Amygdala (tissue), 56 donors: ENCODE measurements around the gene WNT16.
"Not testable (repeated sequence)": the region's sequence is repeated elsewhere in the genome, so short reads cannot be mapped to it uniquely, and the experiment has no call there.

Experiments used
- DNase-seq, 56 donors: peaks; one replicate each; lab custom pipeline; 2025; lab: John Stamatoyannopoulos, UW

The WNT16 gene, protein sequence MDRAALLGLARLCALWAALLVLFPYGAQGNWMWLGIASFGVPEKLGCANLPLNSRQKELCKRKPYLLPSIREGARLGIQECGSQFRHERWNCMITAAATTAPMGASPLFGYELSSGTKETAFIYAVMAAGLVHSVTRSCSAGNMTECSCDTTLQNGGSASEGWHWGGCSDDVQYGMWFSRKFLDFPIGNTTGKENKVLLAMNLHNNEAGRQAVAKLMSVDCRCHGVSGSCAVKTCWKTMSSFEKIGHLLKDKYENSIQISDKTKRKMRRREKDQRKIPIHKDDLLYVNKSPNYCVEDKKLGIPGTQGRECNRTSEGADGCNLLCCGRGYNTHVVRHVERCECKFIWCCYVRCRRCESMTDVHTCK

DNA sequence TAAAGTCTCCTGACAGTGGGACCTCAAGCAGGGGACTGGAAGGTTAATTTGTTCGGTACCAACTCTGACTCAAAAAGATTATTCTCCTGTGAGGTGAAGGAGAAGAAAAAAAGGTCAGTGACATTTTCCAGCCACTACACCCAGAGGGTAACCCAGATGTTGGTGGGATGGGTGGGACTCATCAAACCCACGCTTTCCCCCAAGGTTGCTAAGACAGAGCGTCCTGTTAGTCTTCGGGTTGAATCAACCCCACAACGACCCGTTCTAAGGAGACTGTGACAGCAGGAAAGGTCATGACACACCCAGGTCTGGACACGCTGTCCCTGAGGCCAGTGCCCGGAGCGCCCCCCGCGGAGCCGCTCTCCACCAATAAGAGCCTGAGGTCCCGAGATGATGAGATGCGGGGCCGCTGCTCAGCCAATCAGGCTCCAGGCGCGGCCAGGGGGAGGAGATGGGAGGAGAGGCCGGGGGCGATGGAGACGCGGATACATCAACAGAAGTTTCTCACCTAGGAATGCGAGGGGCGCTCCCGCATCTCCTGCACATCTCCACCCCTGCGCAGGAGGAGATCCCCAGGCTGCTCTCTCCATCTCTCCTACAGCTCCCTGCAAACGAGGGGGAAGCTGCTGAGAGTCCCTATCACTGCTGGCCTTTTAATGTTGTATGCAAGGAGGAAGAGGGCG is at the start of gene WNT16:
Gene WNT16 (plus strand): TSS at position 493 of the 683 bp plus-strand sequence. CDS start 293 bp downstream, outside the sequence.
- DNase-seq = peak in 11 of 56 donors; percentile 1 to 42 (median 12)

DNA sequence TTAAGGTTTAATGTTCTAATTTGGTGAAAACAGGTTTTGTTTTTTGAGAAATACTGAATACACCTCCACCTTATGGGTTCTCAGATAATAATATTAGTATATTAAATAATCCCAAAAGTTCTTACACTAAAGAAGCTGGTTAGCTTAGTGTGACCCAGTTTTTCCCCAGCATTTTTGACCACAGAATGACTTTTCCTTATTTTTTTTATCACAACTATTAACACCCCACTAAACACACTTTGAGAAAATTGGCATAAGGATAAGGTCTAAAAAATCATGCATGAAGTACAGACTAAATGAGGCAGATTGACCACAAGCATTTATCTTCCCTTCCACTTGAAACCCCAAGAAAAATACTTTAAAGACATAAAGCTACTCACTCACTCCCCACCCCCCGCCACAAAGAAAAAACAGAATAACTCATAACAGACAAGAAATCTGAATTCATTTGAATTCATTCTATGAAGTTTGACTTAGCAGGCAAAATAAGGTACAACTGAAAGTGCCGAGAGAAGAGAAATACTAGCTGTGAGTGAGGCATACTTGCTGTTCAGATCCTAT is 49.7 kb upstream of the WNT16 start:
- DNase-seq = no peak

DNA sequence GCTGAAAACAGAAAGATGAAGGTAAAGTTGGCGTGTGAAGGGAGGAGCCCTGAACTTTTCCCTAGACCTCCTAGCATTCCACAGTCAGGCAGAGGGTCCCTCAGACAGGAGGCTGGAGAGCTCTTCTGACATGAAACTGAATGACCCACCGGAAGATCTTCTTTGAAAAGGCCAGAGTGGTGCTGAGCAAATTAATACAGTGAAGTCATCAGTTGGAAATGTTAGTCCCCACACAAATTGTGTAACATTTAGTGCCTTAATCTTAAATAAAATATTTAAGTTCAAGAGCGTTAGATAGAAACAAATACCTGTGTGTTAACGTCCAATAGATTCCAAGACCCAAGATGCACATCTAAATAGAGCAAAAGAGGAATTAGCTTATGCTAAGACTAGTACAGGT is 49.0 kb upstream of the WNT16 start:
- no peak for DNase-seq

DNA sequence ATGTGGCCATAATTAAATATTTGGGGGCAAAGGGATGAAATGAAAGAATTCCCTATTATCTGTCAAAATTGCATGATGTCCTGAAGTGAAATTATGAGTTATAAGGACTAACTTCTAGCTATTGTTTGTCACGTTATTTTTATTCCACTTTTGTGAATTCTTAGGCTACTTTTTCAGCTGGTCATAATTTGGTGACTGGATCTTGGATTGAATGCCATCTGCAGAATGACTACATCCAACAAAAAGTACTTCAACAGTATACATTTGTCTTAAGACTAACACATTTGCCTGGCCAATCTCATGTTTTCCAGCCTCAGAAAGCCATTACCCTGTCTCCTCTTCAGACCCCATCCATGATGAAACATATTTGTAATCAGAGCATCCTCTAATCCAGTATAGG is 48.1 kb upstream of the WNT16 start:
- DNase-seq = no peak

DNA sequence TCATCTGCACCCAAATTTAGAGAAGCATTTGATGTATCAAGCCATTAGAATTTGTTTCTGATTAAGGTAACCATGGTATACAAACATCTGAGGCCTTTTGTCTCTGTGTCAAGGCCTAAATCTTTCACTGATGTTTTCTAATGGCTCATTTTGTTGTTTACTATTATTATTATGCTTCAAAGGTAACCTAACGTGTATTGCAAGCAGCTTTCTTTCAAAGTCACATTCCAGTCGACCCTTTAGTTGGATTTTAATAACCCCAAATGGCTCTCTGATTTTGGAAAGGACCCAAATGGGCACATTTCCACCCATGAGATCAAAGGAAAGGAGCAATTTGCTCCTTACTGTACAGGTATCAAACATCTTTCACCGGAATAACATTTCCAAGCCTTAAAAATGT is 46.7 kb upstream of the WNT16 start:
- no peak for DNase-seq

DNA sequence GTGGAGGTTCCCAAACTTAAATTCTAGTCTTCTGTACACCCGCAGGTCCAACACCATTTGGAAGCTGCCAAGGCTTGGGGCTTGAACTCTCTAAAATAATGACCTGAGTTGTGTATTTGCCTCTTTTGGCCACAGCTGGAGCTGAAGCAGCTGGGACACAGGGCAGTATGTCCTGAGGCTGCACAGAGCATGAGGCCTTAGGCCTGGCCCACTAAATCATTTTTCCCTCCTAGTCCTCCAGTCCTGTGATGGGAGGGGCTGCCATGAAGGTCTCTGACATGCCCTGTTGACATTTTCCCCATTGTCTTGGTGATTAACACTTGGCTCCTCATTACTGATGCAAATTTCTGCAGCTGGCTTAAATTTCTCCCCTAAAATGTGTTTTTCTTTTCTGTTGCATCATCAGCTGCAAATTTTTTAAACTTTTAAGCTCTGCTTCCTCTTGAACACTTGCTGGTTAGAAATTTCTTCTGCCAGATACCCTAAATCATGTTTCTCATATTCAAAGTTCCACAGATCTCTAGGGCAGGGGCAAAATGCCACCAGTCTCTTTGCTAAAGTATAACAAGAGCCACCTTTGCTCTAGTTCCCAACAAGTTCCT is 43.6 kb upstream of the WNT16 start:
- DNase-seq = no peak

DNA sequence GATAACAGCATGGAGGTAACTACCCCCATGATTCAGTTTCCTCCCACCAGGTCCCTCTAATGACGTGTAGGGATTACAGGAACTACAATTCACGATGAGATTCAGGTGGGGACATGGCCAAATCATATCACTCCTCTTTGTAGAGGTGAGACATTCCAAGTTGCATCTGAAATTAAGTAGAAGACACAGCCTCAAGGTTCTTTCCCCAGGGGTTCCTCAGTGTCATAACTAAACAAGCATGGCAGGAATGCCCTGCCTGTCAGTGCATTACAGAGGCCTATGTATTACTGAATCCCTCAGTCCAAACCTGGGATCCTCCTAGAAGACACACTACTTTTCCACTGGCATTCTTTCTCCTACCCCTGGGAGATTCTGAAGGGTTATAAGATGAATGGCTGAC is 42.6 kb upstream of the WNT16 start:
- no peak for DNase-seq

DNA sequence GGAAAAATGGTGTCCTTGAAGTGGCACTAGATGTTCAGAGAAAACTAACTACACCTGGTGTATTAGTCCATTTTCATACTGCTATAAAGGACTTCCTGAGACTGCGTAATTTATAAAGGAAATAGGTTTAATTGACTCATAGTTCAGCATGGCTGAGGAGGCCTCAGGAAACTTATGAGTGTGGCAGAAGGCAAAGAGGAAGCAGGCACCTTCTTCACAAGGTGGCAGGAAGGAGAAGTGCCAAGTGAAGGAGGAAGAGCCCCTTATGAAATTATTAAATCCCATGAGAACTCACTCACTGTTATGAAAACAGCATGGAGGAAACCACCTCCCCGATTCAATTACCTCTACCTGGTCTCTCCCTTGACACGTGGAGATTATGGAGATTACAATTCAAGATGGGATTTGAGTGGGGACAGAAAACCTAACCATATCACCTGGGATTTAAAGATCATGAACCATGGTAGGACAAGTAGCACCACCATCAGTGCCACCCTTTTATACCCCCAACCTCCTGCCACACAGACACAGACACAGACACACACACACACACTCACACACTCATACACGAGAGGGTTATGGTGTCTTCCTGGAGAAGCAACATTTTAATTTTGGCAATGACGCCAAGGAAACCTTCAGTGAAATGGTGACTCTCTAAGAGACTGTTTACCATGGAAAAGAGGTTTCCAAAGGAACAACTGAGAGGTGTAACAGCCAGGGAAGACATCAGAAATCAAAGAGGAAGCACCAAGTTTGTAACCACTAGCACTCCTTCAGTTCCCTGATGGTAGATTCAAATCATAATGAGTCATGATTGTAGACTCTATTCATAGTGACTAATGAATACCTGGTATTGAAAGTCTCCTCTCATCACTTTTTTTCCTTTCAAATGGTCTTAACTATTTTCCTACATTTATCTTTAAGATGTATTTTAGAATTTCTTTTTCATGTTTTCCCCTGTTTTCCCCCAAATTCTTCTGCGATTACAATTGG is 41.8 kb upstream of the WNT16 start:
- DNase-seq = no peak

DNA sequence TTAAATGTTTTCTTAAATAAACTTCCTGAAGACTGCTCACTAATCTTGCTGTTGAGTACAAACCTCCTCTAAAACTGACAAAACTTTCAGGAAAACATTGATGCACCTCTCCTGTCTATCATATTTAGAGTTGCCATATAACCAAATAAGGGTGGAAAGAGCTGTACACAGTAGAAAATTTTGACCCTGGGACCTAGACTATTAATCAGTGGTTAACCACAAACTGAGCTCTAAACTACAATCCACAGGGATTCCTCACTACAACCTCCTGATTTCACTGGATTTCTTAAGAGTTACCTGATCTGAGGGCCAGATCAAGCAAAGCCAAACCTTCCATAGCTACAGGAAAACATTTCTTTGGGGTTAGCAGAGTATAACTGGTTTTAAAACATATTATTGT is 39.9 kb upstream of the WNT16 start:
- DNase-seq = no peak

DNA sequence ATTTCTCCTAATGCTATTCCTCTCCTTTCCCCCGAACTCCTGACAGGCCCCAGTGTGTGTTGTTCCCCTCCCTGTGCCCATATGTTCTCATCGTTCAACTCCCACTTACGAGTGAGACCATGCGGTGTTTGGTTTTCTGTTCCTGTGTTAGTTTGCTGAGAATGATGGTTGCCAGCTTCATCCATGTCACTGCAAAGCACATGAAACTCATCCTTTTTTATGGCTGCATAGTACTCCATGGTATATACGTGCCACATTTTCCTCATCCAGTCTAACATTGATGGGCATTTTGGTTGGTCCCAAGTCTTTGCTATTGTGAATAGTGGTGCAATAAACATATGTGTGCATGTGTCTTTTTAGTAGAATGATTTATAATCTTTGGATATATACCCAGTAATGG is 38.9 kb upstream of the WNT16 start:
- DNase-seq = not testable (repeated sequence)

DNA sequence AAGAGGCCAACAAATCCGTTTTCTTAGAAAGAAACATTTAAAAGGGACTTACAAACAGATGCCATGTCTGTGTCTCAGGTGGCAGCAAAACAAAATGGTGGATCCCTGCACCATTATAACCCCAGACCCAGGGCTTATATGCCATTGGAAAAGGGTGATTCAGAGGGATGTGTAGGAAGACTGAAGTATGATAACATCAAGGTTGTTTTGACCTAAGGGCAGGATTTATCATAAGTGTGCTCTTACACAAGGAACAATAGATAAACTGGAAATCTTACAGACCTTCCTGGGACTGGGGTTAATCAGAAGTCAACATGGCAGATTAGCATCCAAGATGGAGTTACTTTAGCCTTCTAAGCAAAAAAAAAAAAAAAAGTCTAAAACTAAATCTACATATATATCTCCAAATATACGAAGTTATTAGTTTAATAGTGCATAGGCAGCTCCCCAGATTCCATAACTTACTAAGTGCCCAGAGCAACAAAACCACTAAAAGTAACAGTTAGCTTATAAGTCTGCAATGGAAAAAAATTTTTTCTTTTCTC is 34.3 kb upstream of the WNT16 start:
- no peak for DNase-seq

DNA sequence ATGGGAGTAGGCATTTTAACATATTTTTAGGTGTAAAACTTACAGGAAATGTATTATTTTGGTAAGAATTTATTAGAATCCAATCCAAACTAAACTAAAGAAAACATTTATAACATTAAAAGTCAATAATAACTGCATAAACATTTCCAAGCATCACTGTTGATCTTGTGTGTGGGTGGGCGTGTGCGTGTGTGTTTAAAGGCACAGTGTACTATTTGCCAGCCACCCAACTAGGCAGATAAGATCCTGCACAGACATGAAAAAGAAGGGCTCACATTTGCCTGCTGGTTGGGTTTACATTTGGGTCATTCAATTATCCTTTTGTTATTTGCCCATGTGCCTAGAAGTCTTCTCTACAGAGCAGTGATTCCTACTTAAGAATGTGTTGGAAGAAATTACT is 31.0 kb upstream of the WNT16 start:
- DNase-seq = no peak

DNA sequence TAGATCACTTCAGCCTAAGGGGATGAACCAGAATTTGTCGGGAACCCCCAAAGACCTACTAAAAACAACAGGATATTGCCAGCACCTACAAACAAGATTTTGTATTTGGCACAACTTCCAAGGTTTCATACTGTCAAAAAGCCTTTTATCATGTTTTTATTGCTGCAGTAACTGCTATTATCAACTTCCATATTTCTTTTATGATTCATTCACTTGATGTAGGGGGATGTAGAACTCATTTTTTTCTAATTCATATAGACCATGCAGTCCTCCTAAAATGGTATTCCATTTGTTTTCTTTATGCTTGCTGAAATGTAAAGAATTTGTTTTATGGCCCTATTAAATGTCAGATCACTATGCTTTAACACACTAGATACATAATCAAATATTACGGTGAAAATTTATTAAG is 30.0 kb upstream of the WNT16 start:
- DNase-seq = no peak

DNA sequence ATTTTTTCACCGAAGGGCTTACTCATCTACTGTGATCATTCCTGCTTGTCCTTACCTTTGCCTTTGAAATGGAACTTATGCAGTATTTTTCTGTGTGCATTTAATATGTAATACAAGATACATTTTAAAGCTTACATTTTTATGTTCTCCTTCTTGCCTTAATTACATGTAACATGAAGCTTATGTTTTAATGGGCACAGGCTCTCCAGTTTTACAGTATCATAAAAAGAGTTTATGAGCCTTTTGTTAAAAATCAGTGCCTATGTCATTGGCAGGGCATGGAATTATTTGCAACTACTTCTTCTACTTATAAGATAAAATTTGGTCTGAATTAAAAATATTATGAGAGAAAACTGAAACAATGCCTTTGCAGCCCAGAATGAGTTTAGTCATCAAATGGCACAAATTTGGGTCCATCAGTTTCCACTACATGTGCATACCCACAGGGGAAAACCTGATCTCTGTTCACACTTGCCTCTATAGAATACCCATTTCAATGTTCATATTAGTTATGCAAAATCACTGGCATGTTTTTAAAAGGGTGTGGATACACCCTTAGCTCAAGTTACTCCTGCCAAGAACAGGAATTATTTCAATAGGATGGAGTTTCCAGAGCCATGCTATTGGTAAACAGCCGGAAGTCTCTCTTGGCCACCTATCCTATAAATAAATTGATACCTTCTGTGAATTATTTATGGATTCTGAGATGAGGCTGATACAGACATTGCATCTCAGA is 27.9 kb upstream of the WNT16 start:
- no peak for DNase-seq

DNA sequence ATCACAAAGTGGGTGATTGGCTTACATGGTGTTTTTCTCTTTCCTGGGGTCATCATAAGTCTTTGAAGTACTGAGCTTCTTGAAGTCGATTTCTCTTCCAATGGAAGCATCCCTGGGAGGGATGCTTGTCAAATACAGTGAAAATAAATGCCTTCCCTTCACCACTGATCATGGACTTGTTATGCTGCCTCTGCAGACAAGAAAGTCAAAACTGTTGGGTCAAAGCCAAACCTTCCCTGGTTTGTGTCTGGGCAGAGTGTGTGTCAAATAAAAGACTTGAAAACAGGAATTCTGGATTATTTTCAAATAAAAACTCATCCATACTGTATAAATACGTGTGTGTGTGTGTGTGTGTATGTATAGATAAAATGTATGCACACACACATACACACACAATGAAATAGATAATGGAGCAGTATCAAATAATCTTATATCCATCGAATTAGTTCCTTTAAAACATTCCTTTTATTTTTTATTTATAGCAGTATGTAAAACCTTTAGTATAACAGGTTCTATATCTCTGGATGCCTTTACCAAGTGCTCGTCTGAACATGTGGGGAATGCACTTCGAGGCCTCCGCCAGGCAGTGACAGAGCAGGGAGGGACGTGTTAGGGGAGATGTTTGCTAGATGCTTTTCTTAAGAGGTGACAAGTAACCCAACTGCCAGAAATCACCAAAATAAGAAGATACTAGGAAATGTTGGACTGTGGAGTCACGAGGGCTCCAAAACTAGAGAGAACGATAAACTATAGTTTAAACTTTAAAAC is 27.2 kb upstream of the WNT16 start:
- DNase-seq = no peak

DNA sequence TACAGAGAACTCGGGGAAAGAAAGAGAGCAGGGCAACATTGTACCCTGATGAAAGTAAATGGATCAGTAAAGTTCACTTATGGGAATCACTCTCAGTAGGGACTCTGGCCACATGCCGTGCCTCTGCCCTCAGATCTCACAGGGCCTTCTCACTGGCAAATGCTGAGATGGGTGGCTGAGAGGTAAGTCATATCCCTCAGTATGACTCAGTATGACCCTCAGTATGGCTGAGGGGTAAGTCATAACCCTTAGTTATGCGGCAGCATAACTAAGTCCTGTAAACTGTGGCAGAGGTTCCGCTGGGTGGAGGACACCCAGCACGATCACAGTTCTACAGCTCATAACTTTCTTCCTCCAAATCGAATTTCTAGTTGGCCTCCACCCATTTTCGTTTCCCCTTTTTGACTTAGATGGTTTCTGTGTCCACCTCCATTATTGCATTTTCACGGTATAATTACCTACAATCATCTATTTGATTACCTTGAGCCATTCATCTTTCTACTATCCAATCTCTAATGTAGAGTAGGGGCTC is 26.5 kb upstream of the WNT16 start:
- DNase-seq = no peak

DNA sequence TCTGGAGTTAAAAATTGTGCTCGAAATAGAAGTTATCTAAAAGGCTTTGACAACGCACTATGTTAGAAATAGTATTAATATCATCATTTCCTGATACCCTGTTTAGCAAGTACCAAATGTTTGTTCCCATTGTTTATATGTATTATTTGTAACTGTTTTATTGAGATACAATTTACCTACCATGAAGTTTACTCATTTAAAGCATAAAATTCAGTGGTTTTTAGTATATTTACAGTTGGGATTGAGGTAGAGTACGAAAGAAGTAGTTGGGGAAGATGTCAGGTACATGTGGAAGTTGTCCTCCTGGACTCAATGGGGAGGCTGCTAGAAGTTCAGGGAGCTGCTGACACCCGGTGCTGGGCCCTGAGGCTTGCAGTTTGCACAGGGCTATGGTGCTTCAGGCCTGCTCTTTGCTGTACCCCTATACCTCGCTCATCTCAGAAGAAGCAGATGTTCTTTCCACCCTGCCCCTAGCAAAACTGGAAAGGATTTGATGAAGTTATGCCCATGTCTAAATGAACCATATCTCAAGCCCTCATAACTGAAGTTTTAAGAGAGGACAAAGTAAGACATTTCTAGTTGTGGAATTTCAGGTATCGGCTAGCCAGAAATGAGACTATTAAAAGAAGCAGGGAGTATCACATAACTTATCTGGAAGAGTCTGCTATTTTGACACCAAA is 25.2 kb upstream of the WNT16 start:
- no peak for DNase-seq
